ENCODE data around the gene EIF2D.

Gene EIF2D

GRCh38 chr1:206579747-206580437, 32.4 kb downstream of the EIF2D start:
- TF ChIP-seq ZFX (IDR thresholded peaks at IDR 0.05), result no peak
- no peak for TF ChIP-seq CTCF (conservative IDR thresholded peaks at IDR 0.05)
- no peak overlapping the region for H3K27ac ChIP-seq

GRCh38 chr1:206578978-206579374, 33.3 kb downstream of the EIF2D start:
- no peak overlapping the region for H3K27ac ChIP-seq

GRCh38 chr1:206578068-206578977, 33.9 kb downstream of the EIF2D start:
- H3K27ac ChIP-seq, result no peak overlapping the region
- no peak for TF ChIP-seq ZFX (IDR thresholded peaks at IDR 0.05)
- TF ChIP-seq CTCF (conservative IDR thresholded peaks at IDR 0.05), result no peak

More at GRCh38 chr1:206578978-206579374, 33.3 kb downstream of the EIF2D start:
- no peak for TF ChIP-seq ZFX (IDR thresholded peaks at IDR 0.05)
- TF ChIP-seq CTCF (conservative IDR thresholded peaks at IDR 0.05), result no peak

- TF ChIP-seq ZFX (IDR thresholded peaks at IDR 0.05), result no peak
- no peak for TF ChIP-seq CTCF (conservative IDR thresholded peaks at IDR 0.05)
- H3K27ac ChIP-seq, result no peak overlapping the region
Observed at GRCh38 chr1:206577626-206578025, 34.6 kb downstream of the EIF2D start.

GRCh38 chr1:206575894-206576737, 36.1 kb downstream of the EIF2D start:
- TF ChIP-seq ZFX (IDR thresholded peaks at IDR 0.05) (no peak), CTCF (conservative IDR thresholded peaks at IDR 0.05) (no peak)
- no peak overlapping the region for H3K27ac ChIP-seq

- H3K27ac ChIP-seq, result no peak overlapping the region
- TF ChIP-seq ZFX (IDR thresholded peaks at IDR 0.05) (no peak), CTCF (conservative IDR thresholded peaks at IDR 0.05) (no peak)
Observed at GRCh38 chr1:206575165-206575893, 36.9 kb downstream of the EIF2D start.

Data from C4-2B (cell line).